A673 (cell line): ENCODE results near the gene DNAJC1. TPM values are rescaled to one million over a fixed set of nuclear protein-coding genes. Genes with fewer than 3 reads are reported as not detected.
A peak's percentile ranks its signal among the peaks of the same experiment; 100 is the strongest.

Experiments used
- BruUV-seq: library from RNA; stranded (reverse); fragments of 400-500 nt; replicated peaks from 2 replicates; lab custom pipeline; 2021; lab: Mats Ljungman, UMichigan
- CTCF ChIA-PET: fragments of 300-600 bp; sonication (Branson Sonifier 250); formaldehyde crosslinking; loops from one replicate; lab custom pipeline; 2022; ENCODE audit warnings: antibody characterized with exemption; lab: Charles Lee
- POLR2A ChIA-PET: fragments of 300-600 bp; sonication (Branson Sonifier 250); formaldehyde crosslinking; loops from one replicate; lab custom pipeline; 2022; ENCODE audit warnings: antibody characterized with exemption; ENCODE audit not compliant: low non-redundant PET; lab: Charles Lee
- DNase-seq: peaks from one replicate; pipeline ENCODE4 v3.0.0-alpha.2; 2015; ENCODE audit warnings: low spot score
- H3K27ac ChIP-seq: fragments of 200-600 bp; sonication (generic); 2 replicates; pipeline ENCODE4 v1.5.1; 2016; ENCODE audit warnings: mixed run types, low read depth, mild to moderate bottlenecking, mixed read lengths, antibody characterized with exemption, low read length; ENCODE audit not compliant: poor library complexity, severe bottlenecking
- H3K27me3 ChIP-seq: fragments of 200-600 bp; sonication (generic); replicated peaks from 2 replicates; pipeline ENCODE4 v1.6.1; 2017; ENCODE audit warnings: mixed run types, low read depth, mild to moderate bottlenecking, mixed read lengths, antibody characterized with exemption, low read length; ENCODE audit not compliant: insufficient read depth, poor library complexity
- H3K36me3 ChIP-seq: fragments of 200-600 bp; sonication (generic); 2 replicates; pipeline ENCODE4 v1.6.1; 2016; ENCODE audit warnings: mixed run types, mild to moderate bottlenecking, mixed read lengths, antibody characterized with exemption, low read length; ENCODE audit not compliant: insufficient read depth, poor library complexity, severe bottlenecking
- H3K4me1 ChIP-seq: fragments of 200-600 bp; sonication (generic); 2 replicates; pipeline ENCODE4 v1.6.1; 2017; ENCODE audit warnings: mixed run types, mild to moderate bottlenecking, mixed read lengths, antibody characterized with exemption, low read length; ENCODE audit not compliant: insufficient read depth, poor library complexity, severe bottlenecking
- H3K4me3 ChIP-seq: fragments of 200-600 bp; sonication (generic); 2 replicates; pipeline ENCODE4 v1.5.1; 2016; ENCODE audit warnings: low read depth, mixed run types, mild to moderate bottlenecking, mixed read lengths, low read length; ENCODE audit not compliant: poor library complexity, severe bottlenecking
- H3K9me3 ChIP-seq: fragments of 200-600 bp; sonication (generic); 2 replicates; pipeline ENCODE4 v1.6.1; 2016; ENCODE audit warnings: mixed run types, low read depth, mild to moderate bottlenecking, mixed read lengths, antibody characterized with exemption, low read length; ENCODE audit not compliant: poor library complexity, severe bottlenecking
- EZH2 ChIP-seq: fragments of 200-600 bp; sonication (generic); IDR thresholded peaks from 2 replicates; pipeline ENCODE4 v1.6.1; 2017; ENCODE audit warnings: borderline replicate concordance, low read depth, mild to moderate bottlenecking, mixed read lengths, antibody characterized with exemption, low read length; ENCODE audit not compliant: poor library complexity, severe bottlenecking
- intact Hi-C: fragments of 100-400 bp; cut with micrococcal nuclease; formaldehyde crosslinking; loops from one replicate; pipeline ENCODE4 v1.10.0; 2022; ENCODE audit not compliant: unreplicated experiment
- total RNA-seq: library from RNA; stranded (reverse); gene quantifications from 2 replicates; pipeline ENCODE4 v1.2.3, GENCODE V29; 2021
- TF ChIP-seq, protein P1 (sequence below): fragments of 300-800, 200-600 bp; sonication (generic); conservative IDR thresholded peaks from 2 replicates; pipeline ENCODE4 v1.5.1; 2017; ENCODE audit warnings: low read depth, mild to moderate bottlenecking, antibody characterized with exemption, low read length, moderate library complexity, mixed read lengths

DNAJC1 gene
- total RNA-seq, 1 experiment from 2014 or later = 21.2 TPM

- ChIA-PET CTCF (no interaction called here), POLR2A (no interaction called here)
- Histone ChIP-seq H3K4me3 (no peak overlapping the region), H3K36me3 (no peaks in the 10 kb centered on the region), H3K9me3 (no peaks in the 10 kb centered on the region), H3K27me3 (no peaks in the 10 kb centered on the region), H3K4me1 (peaks cover 5% of the 10 kb centered on the region), H3K27ac (no peak overlapping the region)
- TF ChIP-seq EZH2 = no peak
- TF ChIP-seq, protein P1, sequence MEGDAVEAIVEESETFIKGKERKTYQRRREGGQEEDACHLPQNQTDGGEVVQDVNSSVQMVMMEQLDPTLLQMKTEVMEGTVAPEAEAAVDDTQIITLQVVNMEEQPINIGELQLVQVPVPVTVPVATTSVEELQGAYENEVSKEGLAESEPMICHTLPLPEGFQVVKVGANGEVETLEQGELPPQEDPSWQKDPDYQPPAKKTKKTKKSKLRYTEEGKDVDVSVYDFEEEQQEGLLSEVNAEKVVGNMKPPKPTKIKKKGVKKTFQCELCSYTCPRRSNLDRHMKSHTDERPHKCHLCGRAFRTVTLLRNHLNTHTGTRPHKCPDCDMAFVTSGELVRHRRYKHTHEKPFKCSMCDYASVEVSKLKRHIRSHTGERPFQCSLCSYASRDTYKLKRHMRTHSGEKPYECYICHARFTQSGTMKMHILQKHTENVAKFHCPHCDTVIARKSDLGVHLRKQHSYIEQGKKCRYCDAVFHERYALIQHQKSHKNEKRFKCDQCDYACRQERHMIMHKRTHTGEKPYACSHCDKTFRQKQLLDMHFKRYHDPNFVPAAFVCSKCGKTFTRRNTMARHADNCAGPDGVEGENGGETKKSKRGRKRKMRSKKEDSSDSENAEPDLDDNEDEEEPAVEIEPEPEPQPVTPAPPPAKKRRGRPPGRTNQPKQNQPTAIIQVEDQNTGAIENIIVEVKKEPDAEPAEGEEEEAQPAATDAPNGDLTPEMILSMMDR = no peak
- no TSS peak for BruUV-seq
- DNase-seq = no peak
- intact Hi-C loops = no loop called here
These were observed 44.3 kb upstream of the DNAJC1 start for GRCh38 chr10:22047812-22048211.

GRCh38 chr10:22043327-22043633 is 39.8 kb upstream of the DNAJC1 start:
- DNase-seq = no peak
- intact Hi-C loops = no loop called here
- Histone ChIP-seq H3K27me3 (no peaks in the 10 kb centered on the region), H3K9me3 (no peaks in the 10 kb centered on the region), H3K36me3 (no peaks in the 10 kb centered on the region), H3K27ac (no peak overlapping the region), H3K4me1 (peaks cover 11% of the 10 kb centered on the region), H3K4me3 (no peak overlapping the region)
- BruUV-seq = no TSS peak
- TF ChIP-seq EZH2 = no peak
- TF ChIP-seq, protein P1 = no peak
- POLR2A ChIA-PET = no interaction called here
- CTCF ChIA-PET = no interaction called here

GRCh38 chr10:22042557-22043326 is 39.2 kb upstream of the DNAJC1 start:
- Histone ChIP-seq H3K4me3 (no peak overlapping the region), H3K9me3 (no peaks in the 10 kb centered on the region), H3K36me3 (no peaks in the 10 kb centered on the region), H3K27ac (no peak overlapping the region), H3K27me3 (no peaks in the 10 kb centered on the region), H3K4me1 (peaks cover 11% of the 10 kb centered on the region)
- CTCF ChIA-PET = no interaction called here
- peak; percentile 28 for DNase-seq
- intact Hi-C loops = no loop called here
- POLR2A ChIA-PET = no interaction called here
- no TSS peak for BruUV-seq
- no peak for TF ChIP-seq EZH2
- TF ChIP-seq, protein P1 = no peak
